Subcutaneous abdominal adipose tissue (tissue), 5 donors: ENCODE data around the gene SSB.
"Not testable (repeated sequence)": the region's sequence is repeated elsewhere in the genome, so short reads cannot be mapped to it uniquely, and the experiment has no call there.

ENCODE experiments used
- H3K27ac ChIP-seq: one replicate; pipeline ENCODE4 v1.7.0; 2013; ENCODE audit warnings: low read depth, mild to moderate bottlenecking, inconsistent platforms, low read length, moderate library complexity
- H3K27me3 ChIP-seq, 5 donors: one replicate each; pipeline ENCODE4 v1.7.0; 2013; ENCODE audit warnings: low read length in 5 of 5, inconsistent platforms in 1 of 5; ENCODE audit not compliant: control insufficient read depth in 5 of 5, insufficient read depth in 4 of 5
- H3K36me3 ChIP-seq, 5 donors: one replicate each; pipeline ENCODE4 v1.7.0; 2013; ENCODE audit warnings: low read length in 5 of 5; ENCODE audit not compliant: control insufficient read depth in 5 of 5, insufficient read depth in 5 of 5
- H3K4me1 ChIP-seq, 5 donors: one replicate each; pipeline ENCODE4 v1.7.0; 2013; ENCODE audit warnings: low read length in 5 of 5, mild to moderate bottlenecking in 3 of 5, moderate library complexity in 1 of 5; ENCODE audit not compliant: control insufficient read depth in 5 of 5, insufficient read depth in 5 of 5
- H3K4me3 ChIP-seq, 5 donors: one replicate each; pipeline ENCODE4 v1.7.0; 2013; ENCODE audit warnings: low read length in 5 of 5, low read depth in 1 of 5
- H3K9ac ChIP-seq, 5 donors: one replicate each; pipeline ENCODE4 v1.7.0; 2013; ENCODE audit warnings: low read length in 5 of 5, mild to moderate bottlenecking in 4 of 5, moderate library complexity in 3 of 5
- H3K9me3 ChIP-seq, 5 donors: one replicate each; pipeline ENCODE4 v1.7.0; 2013; ENCODE audit warnings: low read length in 5 of 5; ENCODE audit not compliant: control insufficient read depth in 5 of 5
- donor health status: healthy.
- donor health status: healthy.
- donor health status: healthy.
- donor health status: healthy.
- donor health status: healthy.

The SSB gene

GRCh38 chr2:169815849-169816248 is 17.2 kb downstream of the SSB start:
- peaks cover 0 to 7% (median 0%) of the 10 kb centered on the region in 5 donors for H3K4me1 ChIP-seq
- H3K36me3 ChIP-seq: peaks cover 23 to 61% (median 44%) of the 10 kb centered on the region in 5 donors

GRCh38 chr2:169816961-169817360 is 18.3 kb downstream of the SSB start:
- H3K9me3 ChIP-seq, H3K4me1 ChIP-seq, H3K27ac ChIP-seq, H3K27me3 ChIP-seq, H3K4me3 ChIP-seq, H3K9ac ChIP-seq: not testable (repeated sequence)
- peaks cover 15 to 51% (median 35%) of the 10 kb centered on the region in 5 donors for H3K36me3 ChIP-seq

More at GRCh38 chr2:169815849-169816248, 17.2 kb downstream of the SSB start:
- Histone ChIP-seq H3K27ac (no peak overlapping the region), H3K4me3 (no peak overlapping the region), H3K27me3 (no peaks in the 10 kb centered on the region), H3K9me3 (no peaks in the 10 kb centered on the region), H3K9ac (no peak overlapping the region)

GRCh38 chr2:169817369-169817768 is 18.7 kb downstream of the SSB start:
- peaks cover 11 to 46% (median 33%) of the 10 kb centered on the region in 5 donors for H3K36me3 ChIP-seq
- H3K27me3 ChIP-seq, H3K4me3 ChIP-seq, H3K9me3 ChIP-seq, H3K9ac ChIP-seq, H3K27ac ChIP-seq, H3K4me1 ChIP-seq: not testable (repeated sequence)

- Histone ChIP-seq H3K27ac (no peak overlapping the region), H3K9ac (no peak overlapping the region), H3K4me1 (peaks cover 0 to 12% (median 8%) of the 10 kb centered on the region in 5 donors), H3K4me3 (no peak overlapping the region), H3K9me3 (no peaks in the 10 kb centered on the region), H3K27me3 (no peaks in the 10 kb centered on the region), H3K36me3 (peaks cover 9 to 39% (median 29%) of the 10 kb centered on the region in 5 donors)
These were observed 19.6 kb downstream of the SSB start for GRCh38 chr2:169818241-169818640.

- no peaks in the 10 kb centered on the region for H3K9me3 ChIP-seq
- peak overlapping the region in 2 of 5 donors; percentile 30 to 56 for H3K9ac ChIP-seq
These were observed 20.4 kb downstream of the SSB start for GRCh38 chr2:169819106-169819505.

GRCh38 chr2:169820101-169820500 is 21.4 kb downstream of the SSB start:
- not testable (repeated sequence) for H3K27me3 ChIP-seq, H3K9me3 ChIP-seq, H3K4me3 ChIP-seq, H3K27ac ChIP-seq, H3K9ac ChIP-seq
- Histone ChIP-seq H3K4me1 (peaks cover 0 to 27% (median 25%) of the 10 kb centered on the region in 5 donors), H3K36me3 (peaks cover 7 to 28% (median 20%) of the 10 kb centered on the region in 5 donors)

More at GRCh38 chr2:169819106-169819505, 20.4 kb downstream of the SSB start:
- Histone ChIP-seq H3K4me3 (no peak overlapping the region), H3K4me1 (peaks cover 0 to 21% (median 17%) of the 10 kb centered on the region in 5 donors), H3K27ac (no peak overlapping the region), H3K36me3 (peaks cover 9 to 34% (median 23%) of the 10 kb centered on the region in 5 donors), H3K27me3 (no peaks in the 10 kb centered on the region)

- no peak overlapping the region for H3K27ac ChIP-seq
- peaks cover 0 to 19% (median 11%) of the 10 kb centered on the region in 5 donors for H3K36me3 ChIP-seq
- no peaks in the 10 kb centered on the region for H3K9me3 ChIP-seq
- no peak overlapping the region for H3K9ac ChIP-seq
- H3K27me3 ChIP-seq: no peaks in the 10 kb centered on the region
- H3K4me1 ChIP-seq: peaks cover 0 to 30% (median 28%) of the 10 kb centered on the region in 5 donors
- H3K4me3 ChIP-seq: no peak overlapping the region
These were observed 23.4 kb downstream of the SSB start for GRCh38 chr2:169822036-169822435.

GRCh38 chr2:169822785-169823392 is 24.2 kb downstream of the SSB start:
- peaks cover 0 to 33% (median 28%) of the 10 kb centered on the region in 5 donors for H3K4me1 ChIP-seq
- peaks cover 0 to 17% (median 9%) of the 10 kb centered on the region in 5 donors for H3K36me3 ChIP-seq
- peak overlapping the region in 1 of 5 donors; percentile 25 for H3K4me3 ChIP-seq
- no peak overlapping the region for H3K27ac ChIP-seq
- no peaks in the 10 kb centered on the region for H3K9me3 ChIP-seq
- no peaks in the 10 kb centered on the region for H3K27me3 ChIP-seq
- H3K9ac ChIP-seq: peak overlapping the region in 1 of 5 donors; percentile 52

- peaks cover 4 to 43% (median 37%) of the 10 kb centered on the region in 5 donors for H3K4me1 ChIP-seq
- peak overlapping the region; percentile 77 to 90 (median 86) for H3K4me3 ChIP-seq
- H3K9ac ChIP-seq: peak overlapping the region; percentile 78 to 96 (median 92)
These were observed 25.3 kb downstream of the SSB start for GRCh38 chr2:169823996-169824372.

More at GRCh38 chr2:169823996-169824372, 25.3 kb downstream of the SSB start:
- H3K27me3 ChIP-seq: no peaks in the 10 kb centered on the region
- peaks cover 0 to 8% (median 4%) of the 10 kb centered on the region in 5 donors for H3K36me3 ChIP-seq
- no peaks in the 10 kb centered on the region for H3K9me3 ChIP-seq
- H3K27ac ChIP-seq: peak overlapping the region; percentile 84
